Measurements from ENCODE around the gene WDR19.

WDR19 gene

GRCh38 chr4:39323821-39324220 is 141.5 kb downstream of the WDR19 start:
- H3K4me1 ChIP-seq (ENCODE audit: control extremely low read depth in 1 of 4, control insufficient read depth in 4 of 4, insufficient read depth in 4 of 4, low read length in 3 of 4): no peaks in the 10 kb centered on the region
- H3K36me3 ChIP-seq (ENCODE audit: control insufficient read depth in 4 of 4, insufficient read depth in 4 of 4, low read length in 3 of 4): peaks cover 15 to 55% (median 35%) of the 10 kb centered on the region in 4 experiments
- H3K9me3 ChIP-seq (ENCODE audit: control extremely low read depth in 1 of 5, control insufficient read depth in 4 of 5, insufficient read depth in 2 of 5, low read depth in 1 of 5, low read length in 4 of 5): no peaks in the 10 kb centered on the region
- no peak for DNase-seq
- whole genome bisulfite sequencing (ENCODE audit: insufficient coverage): no CpG with 5 or more reads among the region's 1 CpG
- H3K27ac ChIP-seq (ENCODE audit: insufficient read depth in 1 of 2, low read depth in 1 of 2, low read length in 2 of 2, poor library complexity in 1 of 2, severe bottlenecking in 2 of 2): no peak overlapping the region
- no peak overlapping the region for H3K4me3 ChIP-seq (ENCODE audit: control insufficient read depth in 1 of 7, extremely low read depth in 1 of 7, insufficient read depth in 4 of 7, low read depth in 2 of 7, low read length in 6 of 7)
- CTCF ChIA-PET: interaction anchor here (0.6 to 1.3 kb wide), 2 partner anchors 14 to 48 kb away, joined by 3 read pairs; no protein-coding TSS in a partner anchor
- POLR2A ChIA-PET: no interaction called here
- no peaks in the 10 kb centered on the region for H3K27me3 ChIP-seq (replicated peaks in 2 of 5; ENCODE audit: control insufficient read depth in 4 of 5, insufficient read depth in 5 of 5, low read length in 4 of 5)

GRCh38 chr4:39324446-39324845 is 142.1 kb downstream of the WDR19 start:
- 100% methylated on average over 1 of the region's 2 CpGs for WGBS (ENCODE audit: insufficient coverage)
- no peak overlapping the region for H3K27ac ChIP-seq (ENCODE audit: insufficient read depth in 1 of 2, low read depth in 1 of 2, low read length in 2 of 2, poor library complexity in 1 of 2, severe bottlenecking in 2 of 2)
- H3K4me1 ChIP-seq (ENCODE audit: control extremely low read depth in 1 of 4, control insufficient read depth in 4 of 4, insufficient read depth in 4 of 4, low read length in 3 of 4): no peaks in the 10 kb centered on the region
- no peaks in the 10 kb centered on the region for H3K27me3 ChIP-seq (replicated peaks in 2 of 5; ENCODE audit: control insufficient read depth in 4 of 5, insufficient read depth in 5 of 5, low read length in 4 of 5)
- H3K9me3 ChIP-seq (ENCODE audit: control extremely low read depth in 1 of 5, control insufficient read depth in 4 of 5, insufficient read depth in 2 of 5, low read depth in 1 of 5, low read length in 4 of 5): no peaks in the 10 kb centered on the region
- DNase-seq: no peak
- CTCF ChIA-PET: no interaction called here
- no peak overlapping the region for H3K4me3 ChIP-seq (ENCODE audit: control insufficient read depth in 1 of 7, extremely low read depth in 1 of 7, insufficient read depth in 4 of 7, low read depth in 2 of 7, low read length in 6 of 7)
- POLR2A ChIA-PET: no interaction called here
- H3K36me3 ChIP-seq (ENCODE audit: control insufficient read depth in 4 of 4, insufficient read depth in 4 of 4, low read length in 3 of 4): peaks cover 15 to 50% (median 34%) of the 10 kb centered on the region in 4 experiments

GRCh38 chr4:39324897-39325613 is 142.7 kb downstream of the WDR19 start:
- H3K27me3 ChIP-seq (replicated peaks in 2 of 5; ENCODE audit: control insufficient read depth in 4 of 5, insufficient read depth in 5 of 5, low read length in 4 of 5): no peaks in the 10 kb centered on the region
- no peak overlapping the region for H3K27ac ChIP-seq (ENCODE audit: insufficient read depth in 1 of 2, low read depth in 1 of 2, low read length in 2 of 2, poor library complexity in 1 of 2, severe bottlenecking in 2 of 2)
- 97% methylated on average over 4 of the region's 4 CpGs for WGBS (ENCODE audit: insufficient coverage)
- no peaks in the 10 kb centered on the region for H3K4me1 ChIP-seq (ENCODE audit: control extremely low read depth in 1 of 4, control insufficient read depth in 4 of 4, insufficient read depth in 4 of 4, low read length in 3 of 4)
- peaks cover 15 to 45% (median 31%) of the 10 kb centered on the region in 4 experiments for H3K36me3 ChIP-seq (ENCODE audit: control insufficient read depth in 4 of 4, insufficient read depth in 4 of 4, low read length in 3 of 4)
- H3K9me3 ChIP-seq (ENCODE audit: control extremely low read depth in 1 of 5, control insufficient read depth in 4 of 5, insufficient read depth in 2 of 5, low read depth in 1 of 5, low read length in 4 of 5): no peaks in the 10 kb centered on the region
- no peak for DNase-seq
- H3K4me3 ChIP-seq (ENCODE audit: control insufficient read depth in 1 of 7, extremely low read depth in 1 of 7, insufficient read depth in 4 of 7, low read depth in 2 of 7, low read length in 6 of 7): no peak overlapping the region
- ChIA-PET CTCF (no interaction called here), POLR2A (no interaction called here)

GRCh38 chr4:39326468-39326977 is 144.2 kb downstream of the WDR19 start:
- ChIA-PET POLR2A (no interaction called here), CTCF (no interaction called here)
- Histone ChIP-seq H3K27ac (ENCODE audit: insufficient read depth in 1 of 2, low read depth in 1 of 2, low read length in 2 of 2, poor library complexity in 1 of 2, severe bottlenecking in 2 of 2) (no peak overlapping the region), H3K36me3 (ENCODE audit: control insufficient read depth in 4 of 4, insufficient read depth in 4 of 4, low read length in 3 of 4) (peaks cover 12 to 42% (median 27%) of the 10 kb centered on the region in 4 experiments), H3K9me3 (ENCODE audit: control extremely low read depth in 1 of 5, control insufficient read depth in 4 of 5, insufficient read depth in 2 of 5, low read depth in 1 of 5, low read length in 4 of 5) (no peaks in the 10 kb centered on the region), H3K4me1 (ENCODE audit: control extremely low read depth in 1 of 4, control insufficient read depth in 4 of 4, insufficient read depth in 4 of 4, low read length in 3 of 4) (no peaks in the 10 kb centered on the region), H3K27me3 (replicated peaks in 2 of 5; ENCODE audit: control insufficient read depth in 4 of 5, insufficient read depth in 5 of 5, low read length in 4 of 5) (no peaks in the 10 kb centered on the region), H3K4me3 (ENCODE audit: control insufficient read depth in 1 of 7, extremely low read depth in 1 of 7, insufficient read depth in 4 of 7, low read depth in 2 of 7, low read length in 6 of 7) (no peak overlapping the region)
- WGBS (ENCODE audit: insufficient coverage): no CpG with 5 or more reads among the region's 2 CpGs
- no peak for DNase-seq

- WGBS (ENCODE audit: insufficient coverage): 83% methylated on average over 1 of the region's 1 CpG
- ChIA-PET CTCF (interaction anchor here (0.6 to 1.9 kb wide), 3 partner anchors 10 to 633 kb away, joined by 3 to 4 read pairs (median 3); no protein-coding TSS in a partner anchor), POLR2A (interaction anchor here (0.6 kb wide), 1 partner anchor 1414 kb away, joined by 3 read pairs; no protein-coding TSS in a partner anchor)
- Histone ChIP-seq H3K27me3 (replicated peaks in 2 of 5; ENCODE audit: control insufficient read depth in 4 of 5, insufficient read depth in 5 of 5, low read length in 4 of 5) (no peaks in the 10 kb centered on the region), H3K4me1 (ENCODE audit: control extremely low read depth in 1 of 4, control insufficient read depth in 4 of 4, insufficient read depth in 4 of 4, low read length in 3 of 4) (no peaks in the 10 kb centered on the region), H3K9me3 (ENCODE audit: control extremely low read depth in 1 of 5, control insufficient read depth in 4 of 5, insufficient read depth in 2 of 5, low read depth in 1 of 5, low read length in 4 of 5) (no peaks in the 10 kb centered on the region), H3K36me3 (ENCODE audit: control insufficient read depth in 4 of 4, insufficient read depth in 4 of 4, low read length in 3 of 4) (peaks cover 9 to 24% (median 14%) of the 10 kb centered on the region in 4 experiments), H3K27ac (ENCODE audit: insufficient read depth in 1 of 2, low read depth in 1 of 2, low read length in 2 of 2, poor library complexity in 1 of 2, severe bottlenecking in 2 of 2) (no peak overlapping the region), H3K4me3 (ENCODE audit: control insufficient read depth in 1 of 7, extremely low read depth in 1 of 7, insufficient read depth in 4 of 7, low read depth in 2 of 7, low read length in 6 of 7) (no peak overlapping the region)
- no peak for DNase-seq
Measured at GRCh38 chr4:39330353-39330752, 148.0 kb downstream of the WDR19 start.

- H3K27ac ChIP-seq (ENCODE audit: insufficient read depth in 1 of 2, low read depth in 1 of 2, low read length in 2 of 2, poor library complexity in 1 of 2, severe bottlenecking in 2 of 2): no peak overlapping the region
- H3K36me3 ChIP-seq (ENCODE audit: control insufficient read depth in 4 of 4, insufficient read depth in 4 of 4, low read length in 3 of 4): peaks cover 5 to 18% (median 10%) of the 10 kb centered on the region in 4 experiments
- CTCF ChIA-PET: interaction anchor here (1.3 to 1.9 kb wide), 2 partner anchors 10 to 18 kb away, joined by 4 read pairs; no protein-coding TSS in a partner anchor
- H3K4me1 ChIP-seq (ENCODE audit: control extremely low read depth in 1 of 4, control insufficient read depth in 4 of 4, insufficient read depth in 4 of 4, low read length in 3 of 4): peaks cover 0 to 2% (median 0%) of the 10 kb centered on the region in 4 experiments
- no peaks in the 10 kb centered on the region for H3K27me3 ChIP-seq (replicated peaks in 2 of 5; ENCODE audit: control insufficient read depth in 4 of 5, insufficient read depth in 5 of 5, low read length in 4 of 5)
- no peaks in the 10 kb centered on the region for H3K9me3 ChIP-seq (ENCODE audit: control extremely low read depth in 1 of 5, control insufficient read depth in 4 of 5, insufficient read depth in 2 of 5, low read depth in 1 of 5, low read length in 4 of 5)
- peak in 1 of 3 donors; percentile 3 for DNase-seq
- POLR2A ChIA-PET: no interaction called here
- no CpG with 5 or more reads among the region's 2 CpGs for WGBS (ENCODE audit: insufficient coverage)
- H3K4me3 ChIP-seq (ENCODE audit: control insufficient read depth in 1 of 7, extremely low read depth in 1 of 7, insufficient read depth in 4 of 7, low read depth in 2 of 7, low read length in 6 of 7): no peak overlapping the region
Measured at GRCh38 chr4:39331191-39331590, 148.9 kb downstream of the WDR19 start.
